ENCODE results near the gene CRIP2.

The CRIP2 gene

GRCh38 chr14:105499256-105500035 lies 24.8 kb downstream of the CRIP2 start:
- DNase-seq (ENCODE audit: low read depth), result no peak

GRCh38 chr14:105500036-105500725 lies 25.6 kb downstream of the CRIP2 start:
- no peak for DNase-seq (ENCODE audit: low read depth)

- DNase-seq (ENCODE audit: low read depth), result no peak
Observed at GRCh38 chr14:105500726-105501101, 26.1 kb downstream of the CRIP2 start.

GRCh38 chr14:105501504-105502291 lies 27.1 kb downstream of the CRIP2 start:
- no peak for DNase-seq (ENCODE audit: low read depth)

- no peak for DNase-seq (ENCODE audit: low read depth)
Observed at GRCh38 chr14:105502446-105503295, 28.1 kb downstream of the CRIP2 start.

GRCh38 chr14:105503296-105503640 lies 28.6 kb downstream of the CRIP2 start:
- DNase-seq (ENCODE audit: low read depth), result no peak

GRCh38 chr14:105503935-105504692 lies 29.5 kb downstream of the CRIP2 start:
- DNase-seq (ENCODE audit: low read depth), result no peak

GRCh38 chr14:105505101-105505500 lies 30.5 kb downstream of the CRIP2 start:
- DNase-seq (ENCODE audit: low read depth), result no peak

GRCh38 chr14:105507247-105507646 lies 32.6 kb downstream of the CRIP2 start:
- no peak for DNase-seq (ENCODE audit: low read depth)

- no peak for DNase-seq (ENCODE audit: low read depth)
Observed at GRCh38 chr14:105508069-105508468, 33.4 kb downstream of the CRIP2 start.

- DNase-seq (ENCODE audit: low read depth), result no peak
Observed at GRCh38 chr14:105508601-105509000, 34.0 kb downstream of the CRIP2 start.

- DNase-seq (ENCODE audit: low read depth), result no peak
Observed at GRCh38 chr14:105517096-105517495, 42.5 kb downstream of the CRIP2 start.

- no peak for DNase-seq (ENCODE audit: low read depth)
Observed at GRCh38 chr14:105519946-105520698, 45.5 kb downstream of the CRIP2 start.

GRCh38 chr14:105525326-105525725 lies 50.7 kb downstream of the CRIP2 start:
- DNase-seq (ENCODE audit: low read depth), result no peak

GRCh38 chr14:105525861-105526775 lies 51.5 kb downstream of the CRIP2 start, which contains the start of gene TMEM121:
Gene TMEM121 (plus strand): TSS chr14:105526583. CDS start chr14:105528835, 2,252 bp downstream.
- DNase-seq (ENCODE audit: low read depth), result no peak

GRCh38 chr14:105526776-105527380 lies 52.3 kb downstream of the CRIP2 start:
- no peak for DNase-seq (ENCODE audit: low read depth)

GRCh38 chr14:105527381-105527825 lies 52.8 kb downstream of the CRIP2 start:
- DNase-seq (ENCODE audit: low read depth), result no peak

GRCh38 chr14:105527826-105528585 lies 53.4 kb downstream of the CRIP2 start:
- peak; percentile 44 for DNase-seq (ENCODE audit: low read depth)

Data from amniotic epithelial cell (primary cell).